Mesendoderm (in vitro differentiated cells): ENCODE measurements around the gene IGSF9.

ENCODE experiments used
- DNase-seq: peaks from one replicate; pipeline ENCODE4 v3.0.0; 2013
- H2AK5ac ChIP-seq: 2 replicates; pipeline ENCODE4 v1.6.1; 2013; ENCODE audit warnings: low read length, inconsistent platforms
- H2BK120ac ChIP-seq: 2 replicates; pipeline ENCODE4 v1.6.1; 2013; ENCODE audit warnings: low read depth, mild to moderate bottlenecking, low read length, moderate library complexity, mixed read lengths
- H2BK15ac ChIP-seq: replicated peaks from 2 replicates; pipeline ENCODE4 v1.6.1; 2013; ENCODE audit warnings: low read depth, mild to moderate bottlenecking, moderate library complexity
- H2BK5ac ChIP-seq: 2 replicates; pipeline ENCODE4 v1.6.1; 2013; ENCODE audit warnings: low read length, inconsistent platforms
- H3K18ac ChIP-seq: 2 replicates; pipeline ENCODE4 v1.6.1; 2013; ENCODE audit warnings: mild to moderate bottlenecking, low read length, mixed read lengths
- H3K23ac ChIP-seq: one replicate; pipeline ENCODE4 v1.6.1; 2013; ENCODE audit warnings: low read length
- H3K27ac ChIP-seq: 2 replicates; pipeline ENCODE4 v1.5.1; 2013; ENCODE audit warnings: low read depth, mild to moderate bottlenecking, inconsistent platforms, low read length, moderate library complexity
- H3K27me3 ChIP-seq: 2 replicates; pipeline ENCODE4 v1.6.1; 2013; ENCODE audit warnings: low read length, control low read depth, mild to moderate bottlenecking, inconsistent platforms; ENCODE audit not compliant: insufficient read depth, poor library complexity
- H3K36me3 ChIP-seq: 2 replicates; pipeline ENCODE4 v1.6.1; 2013; ENCODE audit warnings: low read length, inconsistent platforms; ENCODE audit not compliant: control insufficient read depth, insufficient read depth
- H3K4ac ChIP-seq: one replicate; pipeline ENCODE4 v1.6.1; 2013; ENCODE audit warnings: low read depth, mild to moderate bottlenecking, low read length, moderate library complexity
- H3K4me1 ChIP-seq: 2 replicates; pipeline ENCODE4 v1.6.1; 2013; ENCODE audit warnings: low read depth, low read length, inconsistent platforms; ENCODE audit not compliant: control insufficient read depth
- H3K4me2 ChIP-seq: 2 replicates; pipeline ENCODE4 v1.6.1; 2013; ENCODE audit warnings: low read length
- H3K4me3 ChIP-seq: 2 replicates; pipeline ENCODE4 v1.5.1; 2013; ENCODE audit warnings: mild to moderate bottlenecking, low read length
- H3K56ac ChIP-seq: one replicate; pipeline ENCODE4 v1.6.1; 2013; ENCODE audit warnings: low read length
- H3K79me1 ChIP-seq: 2 replicates; pipeline ENCODE4 v1.6.1; 2013; ENCODE audit warnings: low read length, inconsistent platforms
- H3K79me2 ChIP-seq: 2 replicates; pipeline ENCODE4 v1.6.1; 2013; ENCODE audit warnings: mild to moderate bottlenecking, low read length; ENCODE audit not compliant: control insufficient read depth, insufficient read depth
- H3K9ac ChIP-seq: 2 replicates; pipeline ENCODE4 v1.6.1; 2013; ENCODE audit warnings: low read length, inconsistent platforms
- H4K5ac ChIP-seq: one replicate; pipeline ENCODE4 v1.6.1; 2013; ENCODE audit warnings: low read length
- H4K8ac ChIP-seq: one replicate; pipeline ENCODE4 v1.6.1; 2013; ENCODE audit warnings: low read depth, mild to moderate bottlenecking, control low read depth, low read length, moderate library complexity
- WGBS: extraction: QIAGEN DNeasy Blood & Tissue Kit; methylation state at CpG from one replicate; pipeline ENCODE4 v1.1.7; 2013; ENCODE audit warnings: low lambda C conversion rate, missing lambda C conversion rate; ENCODE audit not compliant: insufficient coverage; ENCODE audit errors: extremely low coverage; 5-methylcytosine and 5-hydroxymethylcytosine counted together

The IGSF9 gene

GRCh38 chr1:159895836-159896545 is 49.4 kb downstream of the IGSF9 start:
- no peak for DNase-seq
- H3K4me3 ChIP-seq: no peak overlapping the region
- peaks cover 9% of the 10 kb centered on the region for H3K4me1 ChIP-seq
- no peak overlapping the region for H3K18ac ChIP-seq
- H2BK5ac ChIP-seq: no peak overlapping the region
- H3K27ac ChIP-seq: no peak overlapping the region
- no CpG with 5 or more reads among the region's 6 CpGs for WGBS
- no peak overlapping the region for H4K8ac ChIP-seq
- no peak overlapping the region for H4K5ac ChIP-seq
- H2BK15ac ChIP-seq: no peak overlapping the region
- no peak overlapping the region for H2BK120ac ChIP-seq
- no peak overlapping the region for H2AK5ac ChIP-seq
- no peak overlapping the region for H3K56ac ChIP-seq
- H3K23ac ChIP-seq: no peak overlapping the region
- no peaks in the 10 kb centered on the region for H3K27me3 ChIP-seq
- no peak overlapping the region for H3K4me2 ChIP-seq
- H3K79me2 ChIP-seq: no peaks in the 10 kb centered on the region
- H3K9ac ChIP-seq: no peak overlapping the region
- no peak overlapping the region for H3K4ac ChIP-seq
- no peaks in the 10 kb centered on the region for H3K79me1 ChIP-seq
- no peaks in the 10 kb centered on the region for H3K36me3 ChIP-seq

- H3K79me1 ChIP-seq: no peaks in the 10 kb centered on the region
- no peak overlapping the region for H2BK5ac ChIP-seq
- no peak overlapping the region for H3K23ac ChIP-seq
- H4K8ac ChIP-seq: no peak overlapping the region
- H3K9ac ChIP-seq: no peak overlapping the region
- H3K27ac ChIP-seq: no peak overlapping the region
- H3K56ac ChIP-seq: no peak overlapping the region
- H3K36me3 ChIP-seq: no peaks in the 10 kb centered on the region
- H3K4me1 ChIP-seq: peaks cover 6% of the 10 kb centered on the region
- H3K4me2 ChIP-seq: no peak overlapping the region
- H3K4ac ChIP-seq: no peak overlapping the region
- no peak overlapping the region for H4K5ac ChIP-seq
- no peak overlapping the region for H3K4me3 ChIP-seq
- no peak overlapping the region for H2AK5ac ChIP-seq
- H2BK120ac ChIP-seq: no peak overlapping the region
- H3K79me2 ChIP-seq: no peaks in the 10 kb centered on the region
- DNase-seq: no peak
- no peaks in the 10 kb centered on the region for H3K27me3 ChIP-seq
- no CpG with 5 or more reads among the region's 3 CpGs for WGBS
- H2BK15ac ChIP-seq: no peak overlapping the region
- H3K18ac ChIP-seq: no peak overlapping the region
These were observed 50.1 kb downstream of the IGSF9 start for GRCh38 chr1:159895286-159895685.

GRCh38 chr1:159892944-159893343 is 52.5 kb downstream of the IGSF9 start:
- WGBS: no CpG with 5 or more reads among the region's 5 CpGs
- peak; percentile 85 for DNase-seq
- Histone ChIP-seq H2BK5ac (no peak overlapping the region), H3K4me1 (peaks cover 5% of the 10 kb centered on the region), H4K5ac (no peak overlapping the region), H2BK120ac (no peak overlapping the region), H3K4me3 (no peak overlapping the region), H4K8ac (no peak overlapping the region), H3K27me3 (no peaks in the 10 kb centered on the region), H3K18ac (peak overlapping the region; percentile 3), H3K4ac (no peak overlapping the region), H2BK15ac (no peak overlapping the region), H3K27ac (no peak overlapping the region), H3K79me2 (no peaks in the 10 kb centered on the region), H3K23ac (no peak overlapping the region), H3K36me3 (no peaks in the 10 kb centered on the region), H3K56ac (peak overlapping the region; percentile 27), H3K4me2 (no peak overlapping the region), H3K79me1 (no peaks in the 10 kb centered on the region), H3K9ac (no peak overlapping the region), H2AK5ac (no peak overlapping the region)

GRCh38 chr1:159891275-159892157 is 53.9 kb downstream of the IGSF9 start:
- no peak overlapping the region for H2BK5ac ChIP-seq
- H3K27ac ChIP-seq: no peak overlapping the region
- H3K56ac ChIP-seq: no peak overlapping the region
- H3K27me3 ChIP-seq: no peaks in the 10 kb centered on the region
- no peak overlapping the region for H3K4me3 ChIP-seq
- DNase-seq: peak; percentile 90
- no peaks in the 10 kb centered on the region for H3K79me1 ChIP-seq
- no peak overlapping the region for H3K18ac ChIP-seq
- no peak overlapping the region for H2AK5ac ChIP-seq
- H2BK120ac ChIP-seq: no peak overlapping the region
- no peak overlapping the region for H2BK15ac ChIP-seq
- no CpG with 5 or more reads among the region's 7 CpGs for WGBS
- H3K36me3 ChIP-seq: no peaks in the 10 kb centered on the region
- H3K4me1 ChIP-seq: peaks cover 5% of the 10 kb centered on the region
- H3K4ac ChIP-seq: no peak overlapping the region
- no peaks in the 10 kb centered on the region for H3K79me2 ChIP-seq
- no peak overlapping the region for H3K9ac ChIP-seq
- H4K8ac ChIP-seq: no peak overlapping the region
- no peak overlapping the region for H3K23ac ChIP-seq
- H3K4me2 ChIP-seq: no peak overlapping the region
- no peak overlapping the region for H4K5ac ChIP-seq

- H3K4ac ChIP-seq: no peak overlapping the region
- no peak overlapping the region for H3K4me2 ChIP-seq
- H2BK120ac ChIP-seq: no peak overlapping the region
- H3K23ac ChIP-seq: no peak overlapping the region
- peak overlapping the region; percentile 74 for H2BK5ac ChIP-seq
- H4K8ac ChIP-seq: no peak overlapping the region
- no peaks in the 10 kb centered on the region for H3K79me2 ChIP-seq
- H3K9ac ChIP-seq: no peak overlapping the region
- peak overlapping the region; percentile 11 for H3K18ac ChIP-seq
- H3K27ac ChIP-seq: peak overlapping the region; percentile 31
- no peaks in the 10 kb centered on the region for H3K36me3 ChIP-seq
- no peak overlapping the region for H4K5ac ChIP-seq
- H2BK15ac ChIP-seq: no peak overlapping the region
- H3K56ac ChIP-seq: peak overlapping the region; percentile 38
- no peak for DNase-seq
- peaks cover 5% of the 10 kb centered on the region for H3K4me1 ChIP-seq
- no CpG with 5 or more reads among the region's 8 CpGs for WGBS
- H3K79me1 ChIP-seq: no peaks in the 10 kb centered on the region
- no peak overlapping the region for H3K4me3 ChIP-seq
- peak overlapping the region; percentile 88 for H2AK5ac ChIP-seq
- H3K27me3 ChIP-seq: no peaks in the 10 kb centered on the region
These were observed 55.0 kb downstream of the IGSF9 start for GRCh38 chr1:159890390-159890789.
